ENCODE data around the gene PINK1.
"Not testable (repeated sequence)": the region's sequence is repeated elsewhere in the genome, so short reads cannot be mapped to it uniquely, and the experiment has no call there.

The PINK1 gene

GRCh38 chr1:20602851-20603450, 30.3 kb upstream of the PINK1 start:
- TF ChIP-seq CTCF (IDR thresholded peaks at IDR 0.05; ENCODE audit: extremely low read depth, missing control alignments) = no peak
- no peak for DNase-seq (ENCODE audit: low spot score)

GRCh38 chr1:20603504-20604464, 29.5 kb upstream of the PINK1 start:
- no peak for DNase-seq (ENCODE audit: low spot score)
- TF ChIP-seq CTCF (IDR thresholded peaks at IDR 0.05; ENCODE audit: extremely low read depth, missing control alignments) = no peak

- no peak for TF ChIP-seq CTCF (IDR thresholded peaks at IDR 0.05; ENCODE audit: extremely low read depth, missing control alignments)
- no peak for DNase-seq (ENCODE audit: low spot score)
Measured at GRCh38 chr1:20604678-20605077, 28.6 kb upstream of the PINK1 start.

GRCh38 chr1:20606801-20607570, 26.3 kb upstream of the PINK1 start:
- DNase-seq (ENCODE audit: low spot score) = not testable (repeated sequence)

- no peak for DNase-seq (ENCODE audit: low spot score)
- TF ChIP-seq CTCF (IDR thresholded peaks at IDR 0.05; ENCODE audit: extremely low read depth, missing control alignments) = no peak
Measured at GRCh38 chr1:20609541-20609940, 23.7 kb upstream of the PINK1 start.

- TF ChIP-seq CTCF (IDR thresholded peaks at IDR 0.05; ENCODE audit: extremely low read depth, missing control alignments) = no peak
Measured at GRCh38 chr1:20610970-20611369, 22.3 kb upstream of the PINK1 start.

GRCh38 chr1:20611652-20612051, 21.6 kb upstream of the PINK1 start:
- no peak for TF ChIP-seq CTCF (IDR thresholded peaks at IDR 0.05; ENCODE audit: extremely low read depth, missing control alignments)
- DNase-seq (ENCODE audit: low spot score) = no peak

More at GRCh38 chr1:20610970-20611369, 22.3 kb upstream of the PINK1 start:
- DNase-seq (ENCODE audit: low spot score) = no peak
